Adrenal gland (tissue), 12 donors: ENCODE data around the gene ADA. TPM values are rescaled to one million over a fixed set of nuclear protein-coding genes. Genes with fewer than 3 reads are reported as not detected.
"Not testable (repeated sequence)": the region's sequence is repeated elsewhere in the genome, so short reads cannot be mapped to it uniquely, and the experiment has no call there.

ENCODE experiments used
- DNase-seq, 7 donors: peaks; one replicate each; pipeline ENCODE4 v3.0.0-alpha.2; 2019 to 2020
- H3K27ac ChIP-seq, 5 donors: fragments of 200-600 bp; sonication (generic) in 4 of 5; 1 replicate in 3 of 5; 2 replicates in 2 of 5; pipeline versions ENCODE4 v1.5.1 to v1.8.0; 2016 to 2020; ENCODE audit warnings: mild to moderate bottlenecking in 1 of 5
- H3K27me3 ChIP-seq: fragments of 200-600 bp; 2 replicates; pipeline ENCODE4 v1.8.0; 2021
- H3K36me3 ChIP-seq, 2 donors: fragments of 200-600 bp; replicated peaks in 1 of 2; 1 replicate in 1 of 2; 2 replicates in 1 of 2; pipeline versions ENCODE4 v1.5.1 to v1.8.0; 2018 to 2022
- H3K4me1 ChIP-seq, 2 donors: fragments of 200-600 bp; replicated peaks in 1 of 2; 1 replicate in 1 of 2; 2 replicates in 1 of 2; pipeline versions ENCODE4 v1.5.1 to v1.8.0; 2018 to 2021
- H3K4me3 ChIP-seq, 4 donors: fragments of 200-600 bp; sonication (generic) in 3 of 4; one replicate each; pipeline ENCODE4 v1.5.1; 2016 to 2018
- H3K9me3 ChIP-seq, 3 donors: fragments of 200-600 bp; sonication (generic) in 1 of 3; replicated peaks in 1 of 3; 1 replicate in 2 of 3; 2 replicates in 1 of 3; pipeline versions ENCODE4 v1.5.1 to v1.8.0; 2016 to 2021
- CTCF ChIP-seq, 6 experiments: fragments of 450-650 bp in 4 of 6; fragments of 200-600 bp in 2 of 6; sonication (generic) in 1 of 6; IDR thresholded peaks; 1 replicate in 5 of 6; 2 replicates in 1 of 6; pipeline versions ENCODE4 v1.5.1 to v1.8.0; 2016 to 2021; ENCODE audit warnings: antibody characterized with exemption in 6 of 6, mild to moderate bottlenecking in 2 of 6, moderate library complexity in 1 of 6
- POLR2A ChIP-seq, 2 donors: fragments of 450-650 bp; IDR thresholded peaks; one replicate each; pipeline ENCODE4 v1.6.1; 2017; ENCODE audit warnings: antibody characterized with exemption in 2 of 2, mild to moderate bottlenecking in 2 of 2, moderate library complexity in 1 of 2
- WGBS, 4 donors: extraction: QIAGEN DNeasy Blood & Tissue Kit in 2 of 4; methylation state at CpG; one replicate each; pipeline versions ENCODE4 v1.1.5 to v1.1.7; 2013 to 2017; 5-methylcytosine and 5-hydroxymethylcytosine counted together
- intact Hi-C, 2 donors: fragments of 100-400 bp; cut with DNase I; formaldehyde crosslinking; loops; one replicate each; pipeline versions ENCODE4 v1.14.1 to v1.15.0; 2022 to 2023
- polyA plus RNA-seq, 3 donors: library from polyadenylated mRNA; stranded (reverse); fragments of 200-250 nt in 2 of 3; fragments of 350-450 nt in 1 of 3; fragmentation: Illumina TruSeq in 1 of 3; extraction: RNeasy Lipid Tissue Mini Kit (QIAGEN cat#74804) in 1 of 3; gene quantifications; one replicate each; pipeline ENCODE4 v1.2.3, GENCODE V29; 2013 to 2014
- total RNA-seq, 9 donors: library from RNA; depleted of rRNA in 4 of 9; stranded (reverse); fragments of >200 nt in 4 of 9; fragments of 120-200 nt in 1 of 9; fragmentation: NEBNext Ultra II Directional in 1 of 9; extraction: Animal tissue kit (Norgen Biotek cat#: 25700) in 1 of 9; gene quantifications; one replicate each; pipeline versions ENCODE4 v1.1.0 to v1.2.4, GENCODE V29; 2013 to 2023
- donor health status: healthy with polysubstance abuse.
- donor health status: Bipolar disorder and iron deficiency.
- donor health status: DM: yes; HTN: yes; CAD: no.
- donor health status: DM: no; HTN: no; CAD: no.
- donor health status: DM: no; HTN: no; CAD: no.
- donor health status: DM: yes; HTN: yes; CAD: no.

Gene ADA
- total and polyA plus RNA-seq, 12 donors = 3.4 to 16.4 (median 10.0) TPM

GRCh38 chr20:44683263-44684046, 32.0 kb upstream of the ADA start:
- no peaks in the 10 kb centered on the region for H3K36me3 ChIP-seq
- peak overlapping the region in 3 of 5 donors; percentile 37 to 83 (median 66) for H3K27ac ChIP-seq
- WGBS, 4 donors = 31 to 54% (median 49%) methylated on average over 9 to 10 of the region's 10 CpGs
- no peak for TF ChIP-seq POLR2A (IDR thresholded peaks at IDR 0.05)
- TF ChIP-seq CTCF (IDR thresholded peaks at IDR 0.05) = peak; percentile 33 to 71 (median 51)
- DNase-seq = peak in 5 of 7 donors; percentile 56 to 75 (median 66)
- H3K4me1 ChIP-seq = peaks cover 5 to 7% of the 10 kb centered on the region in 2 donors
- no peaks in the 10 kb centered on the region for H3K9me3 ChIP-seq
- intact Hi-C loops = loop anchor here in 1 of 2 donors (2.0 to 5.0 kb wide), 2 partner anchors 49 to 184 kb away; no protein-coding TSS in a partner anchor
- no peaks in the 10 kb centered on the region for H3K27me3 ChIP-seq
- H3K4me3 ChIP-seq = no peak overlapping the region

DNA sequence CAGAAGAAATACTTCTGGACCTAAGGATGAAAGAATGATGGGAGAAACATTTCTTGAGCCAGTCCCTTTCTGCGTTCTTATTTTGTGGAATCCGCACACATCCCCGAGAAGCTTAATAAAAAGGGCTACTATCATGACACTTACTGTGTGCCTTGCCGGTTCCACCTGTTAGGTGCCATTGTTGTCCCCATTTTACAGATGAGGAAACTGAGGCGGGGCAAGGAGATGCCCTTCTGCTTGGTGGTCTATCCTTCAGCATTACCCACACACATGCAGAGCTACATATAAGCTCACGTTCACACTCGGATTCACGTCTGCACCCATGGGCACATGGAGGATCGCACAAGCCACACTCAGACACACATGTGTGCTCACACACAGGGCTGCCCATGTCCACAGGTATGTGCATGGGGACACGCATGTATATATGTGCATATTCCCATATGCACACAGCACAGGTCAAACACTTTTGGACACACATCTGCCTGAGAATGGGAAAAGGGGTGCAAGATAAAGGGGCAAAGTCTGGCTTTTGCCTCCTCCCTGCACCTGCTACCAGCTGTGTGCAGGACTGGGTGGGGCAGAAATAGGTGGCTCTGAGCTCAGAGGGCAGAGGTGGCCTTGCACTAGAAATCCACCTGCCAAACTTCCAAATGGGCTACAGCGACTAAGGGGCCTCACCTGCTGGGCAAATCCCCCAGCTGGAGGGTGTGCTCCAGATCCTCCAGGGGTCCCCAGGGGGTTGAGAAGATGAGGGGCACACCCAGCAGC, 30.5 kb upstream of the ADA start:
- intact Hi-C loops = loop anchor here in 1 of 2 donors (5.0 kb wide), 1 partner anchor 185 kb away; no protein-coding TSS in a partner anchor
- Histone ChIP-seq H3K4me1 (peaks cover 5 to 7% of the 10 kb centered on the region in 2 donors), H3K4me3 (no peak overlapping the region), H3K9me3 (no peaks in the 10 kb centered on the region), H3K27me3 (no peaks in the 10 kb centered on the region), H3K36me3 (no peaks in the 10 kb centered on the region), H3K27ac (no peak overlapping the region)
- no peak for DNase-seq
- TF ChIP-seq POLR2A (IDR thresholded peaks at IDR 0.05) (no peak), CTCF (IDR thresholded peaks at IDR 0.05) (no peak)
- 84 to 93% (median 90%) methylated on average over 10 to 11 of the region's 11 CpGs for WGBS, 4 donors

DNA sequence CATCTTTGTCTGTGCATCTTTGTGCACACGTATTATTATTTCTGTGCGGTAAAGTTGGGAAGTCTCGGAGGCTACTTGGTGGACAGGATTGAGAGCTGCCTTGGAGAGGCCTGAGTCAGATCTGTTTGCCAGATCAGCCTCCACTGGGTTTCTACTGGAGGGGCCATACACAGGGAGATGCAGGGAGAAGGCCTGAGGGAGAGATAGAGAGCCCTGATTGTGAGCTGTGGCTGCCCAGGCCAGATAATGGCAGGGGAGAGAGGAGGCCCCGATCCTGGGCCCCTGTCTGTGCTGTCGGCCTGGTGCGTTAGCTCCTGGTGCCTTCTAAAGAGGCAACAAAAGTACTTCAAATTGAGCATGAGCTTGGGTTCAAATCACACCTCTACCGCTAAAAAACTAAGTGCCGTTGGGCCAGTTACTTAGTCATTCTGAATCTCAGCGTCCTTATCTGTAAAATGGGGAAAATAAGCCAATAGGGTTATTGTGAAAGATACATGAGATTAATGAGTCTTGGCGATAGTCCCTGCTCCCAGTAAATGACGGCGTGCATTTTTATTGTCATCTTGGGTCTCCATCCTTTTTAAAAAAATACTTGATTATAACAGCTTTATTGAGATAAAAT, 27.6 kb upstream of the ADA start:
- TF ChIP-seq POLR2A (IDR thresholded peaks at IDR 0.05) (no peak), CTCF (IDR thresholded peaks at IDR 0.05) (no peak)
- no peaks in the 10 kb centered on the region for H3K36me3 ChIP-seq
- no peak for DNase-seq
- H3K27ac ChIP-seq = no peak overlapping the region
- no peaks in the 10 kb centered on the region for H3K4me1 ChIP-seq
- intact Hi-C loops = no loop called here
- no peaks in the 10 kb centered on the region for H3K9me3 ChIP-seq
- WGBS, 4 donors = 69 to 81% (median 74%) methylated on average over 7 to 12 of the region's 12 CpGs
- H3K4me3 ChIP-seq = no peak overlapping the region
- no peaks in the 10 kb centered on the region for H3K27me3 ChIP-seq

GRCh38 chr20:44678242-44678641, 26.7 kb upstream of the ADA start:
- 80 to 100% (median 97%) methylated on average over 1 to 2 of the region's 2 CpGs for WGBS, 4 donors
- Histone ChIP-seq H3K4me1 (no peaks in the 10 kb centered on the region), H3K27ac (no peak overlapping the region), H3K9me3 (no peaks in the 10 kb centered on the region), H3K27me3 (no peaks in the 10 kb centered on the region), H3K4me3 (no peak overlapping the region), H3K36me3 (no peaks in the 10 kb centered on the region)
- TF ChIP-seq POLR2A (IDR thresholded peaks at IDR 0.05) (no peak), CTCF (IDR thresholded peaks at IDR 0.05) (no peak)
- DNase-seq = no peak
- intact Hi-C loops = no loop called here

- intact Hi-C loops, H3K4me1 ChIP-seq, H3K36me3 ChIP-seq, H3K27me3 ChIP-seq, H3K27ac ChIP-seq, DNase-seq, H3K9me3 ChIP-seq, H3K4me3 ChIP-seq: not testable (repeated sequence)
- 84 to 92% (median 89%) methylated on average over 17 to 23 of the region's 23 CpGs for WGBS, 4 donors
These were observed 20.9 kb upstream of the ADA start for GRCh38 chr20:44672318-44672902.

GRCh38 chr20:44671541-44671940, 20.0 kb upstream of the ADA start:
- H3K27me3 ChIP-seq, H3K4me3 ChIP-seq, DNase-seq, H3K9me3 ChIP-seq, H3K36me3 ChIP-seq, H3K4me1 ChIP-seq, intact Hi-C loops, H3K27ac ChIP-seq: not testable (repeated sequence)
- WGBS, 4 donors = 68 to 87% (median 80%) methylated on average over 6 of the region's 7 CpGs
